NCI-H526 treated with DMSO at 0.1 percent for 48 hours (cell line): ENCODE results near the gene SPATA2.
"Not testable (repeated sequence)": the region's sequence is repeated elsewhere in the genome, so short reads cannot be mapped to it uniquely, and the experiment has no call there.

ENCODE experiments used
- DNase-seq: peaks from one replicate; lab custom pipeline; 2025; lab: John Stamatoyannopoulos, UW

The SPATA2 gene

DNA sequence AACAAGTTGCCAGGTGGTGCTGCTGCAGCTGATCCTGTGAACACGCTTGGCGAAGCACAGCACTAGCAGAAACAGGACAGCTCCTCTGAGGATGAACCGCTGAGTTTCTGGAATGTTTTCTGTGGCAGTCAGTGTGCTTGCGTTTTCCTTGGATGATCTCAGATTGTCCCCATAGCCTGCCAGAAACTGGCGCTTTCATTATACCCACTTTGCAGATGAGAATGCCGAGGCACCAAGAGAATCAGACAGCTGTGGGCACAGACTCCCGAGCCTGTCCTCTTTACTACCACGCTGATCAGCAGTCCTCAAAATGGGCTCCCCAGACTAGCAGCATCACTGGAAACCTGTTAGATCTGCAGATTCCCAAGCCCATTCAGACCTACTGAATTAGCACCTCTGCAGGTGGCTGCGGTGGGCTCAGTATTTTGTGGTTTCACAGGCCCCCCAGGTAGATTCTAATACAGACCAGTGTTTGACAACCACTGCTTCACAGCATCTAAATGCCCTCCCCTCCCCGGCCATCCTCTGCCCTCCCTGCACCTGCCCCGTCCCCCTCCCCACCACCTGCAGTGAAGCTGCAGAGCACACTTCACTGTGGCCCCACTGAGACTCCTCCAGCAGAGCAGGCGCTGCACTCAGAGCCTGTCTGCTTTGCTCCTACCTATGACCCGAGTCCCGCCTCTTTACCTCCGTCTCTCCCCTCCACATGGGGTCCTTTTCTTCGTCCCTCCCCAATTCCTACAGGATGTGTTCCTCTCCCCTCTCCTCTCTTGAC is 29.6 kb downstream of the SPATA2 start:
- DNase-seq: no peak

DNA sequence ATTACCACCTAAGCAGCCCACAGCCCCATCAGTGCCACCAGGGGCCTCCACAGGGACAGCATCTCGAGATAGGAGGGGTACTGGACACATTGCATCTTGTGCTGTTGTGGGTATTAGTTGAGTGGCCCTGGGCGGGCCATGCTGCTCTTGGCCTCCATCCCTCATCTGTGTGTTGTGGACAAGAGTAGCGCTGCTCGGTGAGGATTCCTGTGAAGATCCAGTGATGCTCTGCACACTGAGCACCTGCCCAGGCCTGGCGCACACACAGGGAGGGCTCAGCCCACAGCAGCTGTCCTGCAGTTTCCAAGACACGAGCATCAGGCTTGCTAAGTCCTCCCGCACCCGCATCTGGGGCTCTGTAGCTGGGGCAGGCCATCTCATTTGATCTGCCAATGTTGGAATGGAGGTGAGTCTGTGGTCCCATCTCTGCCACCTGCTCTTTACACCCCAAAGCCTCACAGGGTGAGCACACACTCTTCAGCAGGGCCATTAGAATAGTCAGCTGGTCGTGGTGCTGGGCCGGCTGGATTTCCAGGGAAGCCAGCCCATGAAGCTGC is 32.0 kb downstream of the SPATA2 start:
- DNase-seq: no peak

DNA sequence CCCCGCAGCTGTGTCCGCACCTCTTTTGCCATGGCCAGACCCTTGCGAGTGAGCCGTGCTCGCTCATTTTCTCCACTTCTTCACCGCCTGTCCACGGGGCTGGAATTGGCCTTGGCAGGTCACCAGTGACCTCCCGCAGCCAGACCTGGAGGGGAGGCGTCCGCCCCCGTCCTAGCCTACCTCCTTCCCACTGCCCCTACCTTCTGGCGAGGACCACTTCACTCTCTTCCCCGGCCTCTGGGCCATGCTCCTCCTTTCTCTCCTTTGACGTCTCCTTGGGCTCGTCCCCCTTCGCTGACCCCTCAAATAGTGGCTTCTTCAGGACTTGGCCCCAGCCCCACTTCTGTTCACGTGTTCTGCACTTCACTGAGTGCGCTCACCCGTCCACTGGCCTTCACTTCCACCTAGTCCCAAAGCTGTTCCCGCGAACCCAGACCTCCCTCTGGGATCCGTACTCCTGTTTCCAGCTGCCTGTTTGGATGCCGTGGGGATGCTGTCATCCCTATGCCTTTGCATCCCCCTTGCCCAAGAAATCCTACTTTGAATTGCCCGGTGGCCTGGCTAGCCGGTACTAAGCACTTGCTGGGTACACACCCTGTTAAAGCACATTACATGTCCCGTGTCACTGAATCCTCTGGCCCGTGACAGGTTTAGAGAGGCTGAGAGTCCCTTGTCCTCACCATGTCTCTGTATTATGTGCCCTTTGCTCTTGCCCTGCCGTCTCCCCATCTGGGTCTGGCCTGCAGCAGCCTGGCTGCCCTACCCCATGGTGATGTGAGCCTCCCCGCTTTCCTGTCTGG is 33.0 kb downstream of the SPATA2 start:
- no peak for DNase-seq

DNA sequence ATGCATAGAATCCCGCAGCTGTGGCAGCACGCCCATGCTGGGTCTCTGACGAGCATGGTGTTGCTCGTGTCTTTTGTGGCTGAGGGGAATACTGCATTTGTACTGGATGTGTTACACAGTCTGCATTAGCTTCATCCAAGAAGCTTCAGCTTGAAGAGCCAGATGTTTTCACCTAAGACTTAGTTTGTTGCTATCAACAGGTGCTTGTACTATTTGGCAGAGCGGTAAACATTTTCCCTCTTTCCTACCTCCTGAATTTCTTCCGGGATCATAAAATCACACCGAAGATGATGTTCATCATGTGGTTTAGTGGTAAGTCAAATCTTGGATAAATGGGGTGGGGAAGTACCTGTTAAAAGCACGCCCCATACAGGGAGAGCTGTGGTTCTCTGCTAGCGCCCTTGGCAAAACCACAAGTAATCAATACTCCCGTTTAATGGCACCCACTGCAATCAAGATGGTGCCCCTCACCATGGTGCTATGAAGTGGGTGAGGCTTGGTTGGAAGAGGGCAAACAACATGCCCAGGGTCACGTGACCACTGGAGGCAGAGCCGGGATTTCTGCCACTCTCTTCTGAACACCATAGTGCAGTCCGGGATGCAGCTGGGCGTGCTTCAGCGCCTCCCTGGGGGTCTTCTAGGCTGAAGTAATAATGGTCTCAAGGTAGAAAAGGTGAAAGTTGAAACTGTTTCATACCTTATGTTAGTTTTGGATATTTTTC is 34.4 kb downstream of the SPATA2 start:
- no peak for DNase-seq

DNA sequence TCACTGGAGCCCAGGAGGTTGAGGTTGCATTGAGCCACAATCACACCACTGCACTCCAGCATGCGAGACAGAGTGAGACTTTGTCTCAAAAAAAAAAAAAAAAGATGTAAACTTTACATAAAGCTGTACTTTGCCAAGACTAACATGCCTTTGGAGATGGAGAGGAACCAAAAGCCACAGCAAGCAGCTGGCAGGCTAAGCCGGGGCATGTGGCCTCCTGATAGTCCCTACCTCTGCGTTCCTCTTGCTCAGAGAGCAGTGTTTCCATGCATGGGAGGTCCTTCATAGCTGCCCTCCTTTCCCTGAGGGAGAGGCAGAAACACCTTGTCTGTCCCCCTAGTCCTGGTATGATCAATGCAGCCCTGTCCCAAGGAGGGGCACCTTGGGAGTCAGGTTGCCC is 35.2 kb downstream of the SPATA2 start:
- DNase-seq: no peak

DNA sequence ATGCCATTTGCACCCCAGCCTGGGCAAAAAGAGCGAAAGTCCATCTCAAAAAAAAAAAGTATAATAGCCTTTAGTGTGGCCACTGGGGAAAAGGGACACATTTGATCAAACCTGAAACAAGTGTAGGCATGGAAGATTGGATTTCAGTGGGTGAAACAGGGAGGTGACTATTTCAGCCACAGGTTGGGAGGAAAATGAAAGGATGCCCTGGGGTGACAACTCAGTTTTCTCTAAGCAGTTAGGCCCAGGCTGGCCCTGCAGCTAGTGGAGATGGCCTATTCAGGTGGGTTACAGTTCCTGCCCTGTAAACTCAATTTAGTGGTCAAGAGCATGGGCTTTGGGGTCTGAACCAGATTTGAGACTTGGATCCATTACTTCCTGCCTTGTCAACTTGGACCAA is 36.4 kb downstream of the SPATA2 start:
- no peak for DNase-seq

DNA sequence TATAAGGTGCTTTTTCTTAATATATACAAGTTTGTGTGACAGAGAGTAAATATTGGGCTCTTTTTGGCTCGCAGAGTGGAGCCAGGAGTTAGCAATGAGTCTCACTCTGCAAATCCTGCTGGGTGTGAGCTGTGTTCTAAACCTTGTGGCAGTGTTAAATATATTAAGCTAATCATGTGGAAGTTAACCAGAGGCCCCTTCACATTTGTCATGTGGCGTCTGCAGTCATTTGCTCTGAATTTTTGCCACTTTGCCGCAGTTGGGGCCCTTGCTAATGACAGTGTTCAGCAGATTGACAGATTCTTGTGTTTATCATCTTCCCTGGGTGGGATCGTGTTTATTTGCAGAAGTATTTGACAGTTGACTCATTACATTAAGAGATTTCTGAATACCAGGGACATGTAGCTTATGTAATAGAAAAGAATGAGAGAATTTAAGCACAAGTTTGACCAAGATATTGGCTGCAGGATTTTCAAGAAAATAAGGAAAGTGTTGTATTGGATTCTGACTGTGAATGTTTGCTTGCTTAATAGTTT is 37.9 kb downstream of the SPATA2 start:
- no peak for DNase-seq

DNA sequence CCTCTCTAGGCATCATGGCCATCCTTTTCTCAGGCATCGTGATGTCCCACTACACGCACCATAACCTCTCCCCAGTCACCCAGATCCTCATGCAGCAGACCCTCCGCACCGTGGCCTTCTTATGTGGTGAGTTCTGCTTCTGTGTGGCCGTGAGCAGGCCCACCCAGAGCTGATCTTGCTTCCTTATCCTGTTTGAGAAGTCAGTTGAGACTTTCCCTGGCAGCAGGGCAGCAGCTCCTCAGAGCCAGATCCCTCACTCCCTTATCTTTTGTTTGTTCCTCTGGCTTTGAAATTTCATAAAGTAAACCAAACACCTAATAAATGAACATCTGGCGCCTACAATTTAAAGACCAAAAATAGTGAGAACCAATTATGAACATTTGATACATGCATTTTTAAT is 40.6 kb downstream of the SPATA2 start:
- DNase-seq: no peak

DNA sequence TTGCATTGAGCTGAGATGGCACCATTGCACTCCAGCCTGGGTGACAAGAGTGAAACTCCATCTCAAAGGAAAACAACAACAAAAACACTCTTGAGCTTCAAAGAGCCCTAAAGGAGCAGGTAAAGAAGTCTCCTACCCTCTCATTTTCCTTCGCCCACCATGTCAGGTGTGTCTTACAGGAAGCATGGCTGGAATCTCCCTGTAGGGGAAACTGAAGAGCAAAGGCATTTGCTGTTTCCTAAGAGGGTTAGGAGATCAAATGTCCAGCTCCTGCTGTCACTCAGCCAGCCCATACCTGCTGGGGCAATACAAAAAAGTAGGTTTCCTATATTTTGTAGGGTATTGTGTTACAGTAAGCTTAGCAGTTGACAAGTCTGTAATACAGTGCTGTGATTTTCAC is 43.3 kb downstream of the SPATA2 start:
- DNase-seq: no peak

DNA sequence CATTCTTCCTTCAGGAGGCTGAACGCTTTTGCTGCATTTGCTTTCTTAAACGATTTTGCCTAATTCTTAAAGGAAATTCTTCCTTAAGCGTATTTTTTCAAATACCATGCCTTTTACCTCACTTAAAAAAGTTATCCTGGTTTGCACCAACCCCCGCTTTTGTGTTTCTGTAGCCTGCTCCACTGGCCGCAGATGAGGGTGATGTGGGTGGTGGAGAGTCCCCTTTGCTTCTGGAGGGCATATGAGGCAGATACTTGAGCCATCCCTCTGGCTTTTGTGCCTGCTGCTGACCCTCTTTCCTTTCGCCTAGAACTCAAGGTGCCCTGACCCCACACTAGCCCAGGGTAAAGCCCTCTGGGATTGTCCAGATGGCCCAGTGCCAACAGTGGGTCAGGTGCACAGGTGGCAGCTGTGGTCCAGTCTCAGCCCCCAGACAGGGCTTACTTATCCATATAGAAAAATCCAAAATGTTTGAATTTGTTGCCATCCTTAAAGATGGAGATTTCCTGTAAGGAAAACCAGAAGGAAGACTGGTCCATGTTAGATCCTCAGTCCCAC is 43.9 kb downstream of the SPATA2 start:
- no peak for DNase-seq

DNA sequence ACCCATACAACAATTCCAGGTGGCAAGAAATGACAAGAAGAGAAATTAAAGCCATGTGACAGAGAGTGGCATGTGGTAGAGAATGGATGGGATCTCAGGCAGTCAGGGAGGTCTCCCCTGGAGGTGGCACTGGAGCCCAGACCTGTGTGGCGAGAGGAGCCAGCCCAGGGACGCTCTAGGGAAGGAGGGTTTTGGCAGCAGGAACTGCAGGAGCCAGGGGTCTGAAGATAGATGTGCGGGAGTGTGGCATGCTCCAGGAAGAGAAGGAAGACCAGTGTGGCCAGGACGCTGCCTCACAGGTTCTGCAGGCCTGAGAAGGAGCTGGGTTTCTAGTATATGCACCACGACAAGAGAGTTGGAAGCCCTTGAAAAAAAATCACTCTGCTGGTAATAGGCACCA is 45.1 kb downstream of the SPATA2 start:
- DNase-seq: no peak

DNA sequence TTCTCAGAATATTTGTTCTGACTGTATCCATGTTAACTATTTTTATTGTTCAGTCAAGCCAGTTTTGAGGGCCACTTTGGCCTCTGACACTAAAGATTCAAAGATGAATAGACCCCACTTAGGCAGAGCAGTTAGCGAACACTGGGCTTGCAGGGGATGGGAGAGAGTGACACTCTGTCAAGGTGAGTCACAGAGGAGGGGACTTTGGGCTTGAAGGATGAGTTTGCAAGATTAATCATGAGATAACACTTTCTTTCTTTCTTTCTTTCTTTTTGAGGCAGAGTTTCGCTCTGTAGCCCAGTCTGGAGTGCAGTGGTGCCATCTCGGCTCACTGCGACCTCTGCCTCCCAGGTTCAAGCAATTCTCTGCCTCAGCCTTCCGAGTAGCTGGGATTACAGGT is 46.4 kb downstream of the SPATA2 start:
- DNase-seq: no peak

DNA sequence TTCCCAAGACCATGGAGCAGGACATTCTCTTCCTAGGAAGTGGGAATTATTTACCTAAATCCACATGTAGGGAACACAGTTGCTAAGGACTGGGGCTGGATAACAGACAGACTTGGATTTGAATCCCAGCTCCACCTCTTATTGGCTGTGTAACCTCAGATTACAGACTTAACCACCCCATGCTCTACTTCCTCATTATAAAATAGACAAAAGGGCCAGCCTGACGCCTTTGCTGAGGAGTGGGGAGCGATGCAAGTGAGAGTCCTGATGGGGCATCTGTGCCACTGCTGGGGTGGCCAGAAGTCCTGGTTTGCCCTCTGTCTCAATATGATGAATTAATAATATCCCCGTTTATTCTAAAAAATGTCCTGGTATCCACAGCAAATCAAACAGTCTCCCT is 46.8 kb downstream of the SPATA2 start:
- no peak for DNase-seq

DNA sequence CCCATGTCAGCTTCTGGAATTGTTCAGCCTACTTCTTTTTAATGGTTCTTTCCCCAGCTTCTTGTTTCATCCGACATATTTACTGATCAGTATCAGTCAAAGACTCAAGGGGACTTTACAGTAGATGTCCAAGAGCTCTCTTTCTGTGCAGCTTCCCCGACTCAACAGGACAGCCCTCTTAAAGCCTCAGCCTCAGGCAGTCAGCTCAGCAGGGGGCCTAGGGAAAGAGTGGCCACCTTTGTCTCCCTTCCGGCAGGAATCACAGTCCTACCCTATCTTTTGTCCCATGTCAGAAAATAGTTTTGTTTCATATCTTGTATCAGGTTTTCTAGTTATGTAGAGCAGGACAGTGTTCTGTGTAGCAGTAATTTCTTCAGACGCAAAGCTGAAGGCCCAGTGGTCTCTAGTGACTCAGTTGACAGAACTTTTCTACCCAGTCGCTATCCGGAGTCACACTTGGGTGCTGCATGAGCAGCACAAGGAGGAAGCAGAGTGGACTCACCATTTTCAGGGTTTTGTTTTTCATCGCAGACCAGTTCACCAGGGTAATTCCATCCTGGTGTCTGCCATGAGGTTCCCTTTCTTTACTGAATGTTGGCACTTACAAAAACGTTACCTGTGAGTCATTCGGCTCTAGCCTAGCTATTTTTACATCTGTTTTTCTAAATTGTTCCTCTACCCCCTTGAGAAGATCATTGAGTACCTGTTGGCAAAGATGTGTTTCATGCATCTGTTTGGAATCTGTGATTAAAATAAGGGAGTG is 47.7 kb downstream of the SPATA2 start:
- DNase-seq: no peak

DNA sequence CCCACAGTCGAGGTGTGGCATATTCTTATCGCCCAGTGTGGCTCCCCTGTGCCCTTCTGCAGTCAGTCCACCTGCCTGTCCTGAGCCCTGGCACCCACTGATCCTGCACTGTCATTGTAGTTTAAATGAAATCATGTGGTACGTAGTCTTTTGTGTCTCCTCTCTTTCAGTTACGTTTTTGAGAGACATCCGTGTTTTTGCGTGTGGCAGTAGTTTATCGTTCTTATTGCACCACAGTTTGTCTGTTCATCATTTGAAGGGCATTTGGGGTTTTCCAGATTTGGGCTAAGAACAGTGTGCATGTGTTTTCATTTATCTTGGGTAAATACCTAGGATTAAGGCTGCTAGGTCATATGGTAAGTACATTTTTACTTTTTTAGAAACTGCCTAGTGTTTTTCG is 49.3 kb downstream of the SPATA2 start:
- no peak for DNase-seq

DNA sequence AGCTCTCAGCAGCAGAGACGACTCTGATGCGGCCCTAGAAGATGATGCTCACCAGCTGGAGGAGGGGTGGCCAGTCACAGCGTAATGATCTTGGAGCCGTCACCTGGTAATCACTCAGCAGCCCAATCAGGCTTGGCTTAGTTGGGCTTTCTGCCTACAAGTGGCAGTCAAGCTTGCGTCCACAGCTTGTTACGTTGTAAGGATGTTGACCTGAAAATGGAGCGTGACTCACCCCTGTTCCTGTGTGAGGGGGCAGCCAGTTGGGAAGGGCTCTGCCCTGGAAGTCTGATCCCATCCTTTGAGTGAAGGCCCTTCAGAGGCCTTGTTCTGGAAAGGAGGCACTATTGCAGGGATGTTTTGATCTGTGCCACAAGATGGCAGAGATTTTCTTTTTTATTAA is 49.8 kb downstream of the SPATA2 start:
- DNase-seq: no peak

DNA sequence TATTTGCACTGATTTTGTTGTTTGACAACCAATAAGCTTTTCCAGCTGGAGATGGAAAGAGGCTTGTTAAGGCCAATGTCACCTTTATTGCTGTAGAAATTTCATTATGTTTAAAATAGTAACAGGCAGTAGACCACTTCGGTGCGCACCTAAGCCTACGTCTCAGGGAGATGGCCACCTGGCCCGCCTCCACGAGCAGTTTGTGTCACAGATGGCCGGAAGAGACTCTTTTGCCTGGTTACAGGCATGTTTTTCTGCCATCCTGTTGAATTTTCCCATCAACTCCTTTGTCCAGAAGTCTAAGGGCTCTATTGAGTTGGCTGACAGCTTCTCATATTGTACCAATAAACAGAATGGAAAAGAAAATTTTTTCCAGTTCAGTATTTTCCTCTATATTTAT is 51.7 kb downstream of the SPATA2 start:
- no peak for DNase-seq

DNA sequence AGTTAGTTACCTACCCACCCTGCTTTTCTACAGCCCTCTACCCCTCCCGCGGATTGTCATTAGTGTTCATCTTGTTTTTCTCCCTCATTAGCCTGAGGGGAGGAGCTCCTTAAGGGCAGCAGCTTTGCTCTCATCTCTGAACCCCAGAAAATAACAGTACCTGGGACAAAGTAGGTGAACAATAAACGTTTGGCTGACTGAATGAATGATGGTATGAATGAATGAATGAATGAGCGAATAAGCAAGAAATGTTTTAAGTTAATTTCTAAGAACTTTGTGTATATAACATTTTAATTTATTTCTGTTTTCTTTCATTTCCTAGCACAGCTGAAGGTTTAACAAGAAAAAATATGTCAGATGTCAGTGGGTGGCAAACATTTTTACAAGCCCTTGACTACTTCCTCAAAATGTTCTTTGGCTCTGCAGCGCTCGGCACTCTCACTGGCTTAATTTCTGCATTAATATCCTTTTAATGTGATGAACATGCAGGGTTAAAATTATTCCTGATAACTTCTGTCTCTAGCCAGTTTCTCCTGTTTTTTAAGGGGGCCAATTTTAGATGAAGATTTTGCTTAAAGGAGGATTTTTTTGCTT is 52.6 kb downstream of the SPATA2 start:
- DNase-seq: no peak

DNA sequence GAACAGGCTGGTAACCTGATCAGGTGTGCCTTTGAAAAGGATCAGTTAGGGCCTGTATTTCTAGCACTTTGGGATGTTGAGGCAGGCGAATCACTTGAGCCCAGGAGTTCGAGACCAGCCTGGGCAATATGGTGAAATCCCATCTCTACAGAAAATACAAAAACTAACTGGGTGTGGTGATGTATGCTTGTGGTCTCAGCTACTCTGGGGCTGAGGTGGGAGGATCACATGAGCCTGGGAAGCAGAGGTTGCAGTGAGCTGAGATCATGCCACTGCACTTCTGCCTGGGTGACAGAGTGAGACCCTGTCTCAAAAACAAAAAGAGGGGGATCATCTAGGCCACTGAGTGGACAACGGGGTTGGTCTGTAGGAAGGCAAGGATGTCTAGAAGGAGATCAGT is 54.1 kb downstream of the SPATA2 start:
- DNase-seq: not testable (repeated sequence)

DNA sequence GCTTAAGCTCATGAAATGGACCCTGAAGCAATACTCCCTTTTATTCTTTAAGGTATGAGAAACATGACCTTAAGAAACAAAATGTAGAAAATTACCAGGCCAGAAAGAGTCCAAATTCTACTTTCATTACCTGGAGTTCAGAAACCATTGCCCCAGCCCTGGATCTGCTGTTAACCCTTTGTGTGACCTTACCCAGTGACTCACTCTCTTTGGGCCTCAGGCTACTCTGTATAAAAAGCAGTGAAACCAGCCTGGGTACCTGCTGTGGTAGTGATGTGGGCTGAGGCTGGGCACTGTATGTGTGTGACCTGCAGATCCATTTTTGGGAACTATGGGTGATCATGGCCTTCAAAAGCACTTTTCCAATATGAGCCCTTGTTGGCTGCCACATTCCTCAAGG is 55.5 kb downstream of the SPATA2 start:
- DNase-seq: no peak

DNA sequence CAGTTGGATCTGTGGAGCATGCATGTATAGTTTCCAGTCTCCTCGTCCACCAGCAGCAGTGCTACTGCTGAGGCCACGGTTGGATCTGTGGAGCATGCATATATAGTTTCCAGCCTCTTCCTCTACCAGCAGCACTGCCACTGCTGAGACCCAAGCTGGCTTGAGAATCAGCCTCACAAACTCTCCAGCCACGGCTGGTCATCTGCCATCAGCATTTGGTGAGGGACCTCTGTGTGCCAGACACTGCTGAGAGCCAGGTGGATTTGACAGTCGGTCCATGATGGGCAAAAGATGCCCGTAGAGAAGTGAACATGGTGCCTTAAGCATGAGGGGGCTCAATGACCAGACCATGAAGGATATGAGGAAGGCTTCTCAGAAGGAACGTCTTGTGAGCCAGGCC is 56.3 kb downstream of the SPATA2 start:
- no peak for DNase-seq
